Measurements from ENCODE around the gene JAK3. TPM values are rescaled to one million over a fixed set of nuclear protein-coding genes. Genes with fewer than 3 reads are reported as not detected.

Gene JAK3
- total and polyA plus RNA-seq, 2 of the 8 experiments (the other 6 are each of a cell fraction or from before 2014, with no cell fraction given), result 4.0 to 4.7 TPM

- H4K20me1 ChIP-seq (replicated peaks in 1 of 2; ENCODE audit: control insufficient read depth in 1 of 2, insufficient read depth in 2 of 2, low read length in 2 of 2), result peaks cover 0 to 3% of the 10 kb centered on the region in 2 experiments
- TF ChIP-seq SP4 (IDR thresholded peaks at IDR 0.05; ENCODE audit: low read length) (no peak), RAD21 (IDR thresholded peaks at IDR 0.05 in 1 of 2, conservative IDR thresholded peaks at IDR 0.05 in 1 of 2; ENCODE audit: low read depth in 2 of 2, low read length in 2 of 2) (no peak), SRF (IDR thresholded peaks at IDR 0.05; ENCODE audit: low read depth, low read length) (no peak), BRCA1 (IDR thresholded peaks at IDR 0.05; ENCODE audit: low read depth, low read length) (no peak), EP300 (IDR thresholded peaks at IDR 0.05; ENCODE audit: borderline replicate concordance in 1 of 2, low read depth in 2 of 2, low read length in 2 of 2) (no peak), CTCF (IDR thresholded peaks at IDR 0.05; ENCODE audit: control extremely low read depth in 1 of 3, insufficient read depth in 1 of 3, low read depth in 1 of 3, low read length in 3 of 3) (no peak), CEBPB (IDR thresholded peaks at IDR 0.05; ENCODE audit: low read depth, low read length) (no peak), E2F6 (IDR thresholded peaks at IDR 0.05) (no peak)
Observed at GRCh38 chr19:17842663-17843291, 5.0 kb downstream of the JAK3 start.

More at GRCh38 chr19:17842663-17843291, 5.0 kb downstream of the JAK3 start:
- Histone ChIP-seq H4K5ac (ENCODE audit: insufficient read length, low read depth, low read length) (no peak overlapping the region), H2AK5ac (ENCODE audit: low read depth, low read length) (no peak overlapping the region; the same call in 1 of the 2 replicates), H3K56ac (replicated peaks; ENCODE audit: insufficient read length, low read depth, low read length) (no peak overlapping the region), H3K9me3 (ENCODE audit: insufficient read depth in 2 of 2, low read depth in 1 of 2, low read length in 1 of 2) (no peaks in the 10 kb centered on the region), H3K79me2 (ENCODE audit: control insufficient read depth in 1 of 2, insufficient read depth in 2 of 2, low read length in 2 of 2) (no peaks in the 10 kb centered on the region), H4K8ac (ENCODE audit: extremely low read depth, insufficient read depth, low read length) (peak overlapping the region; percentile 83), H3K27me3 (replicated peaks in 1 of 4; ENCODE audit: control insufficient read depth in 3 of 4, extremely low read depth in 1 of 4, insufficient read depth in 3 of 4, low read length in 3 of 4) (peaks cover 0 to 9% (median 2%) of the 10 kb centered on the region in 4 experiments; a peak in 3 of 7 replicates), H3K23ac (ENCODE audit: insufficient read length) (no peak overlapping the region), H3K4me3 (ENCODE audit: extremely low read depth in 1 of 4, insufficient read depth in 2 of 4, low read depth in 3 of 4, low read length in 4 of 4) (peak overlapping the region; percentile 41 to 64 (median 56)), H3K9ac (replicated peaks in 1 of 4; ENCODE audit: extremely low read depth in 1 of 4, low read depth in 3 of 4, low read length in 3 of 4) (peak overlapping the region in 3 of 4 experiments; percentile 3 to 77 (median 74); a peak in 4 of 7 replicates), H3K23me2 (ENCODE audit: low read depth, low read length) (peaks cover 14% of the 10 kb centered on the region), H2BK120ac (replicated peaks; ENCODE audit: low read depth, low read length) (no peak overlapping the region), H3K4me2 (ENCODE audit: insufficient read depth in 1 of 2, low read depth in 2 of 2, low read length in 2 of 2) (peak overlapping the region; percentile 66 to 79), H3K14ac (ENCODE audit: insufficient read length) (no peak overlapping the region), H2BK12ac (ENCODE audit: low read depth, low read length) (0 out of 2 replicates have a peak overlapping the region, but pooled peaks have one; percentile 80), H3K18ac (ENCODE audit: extremely low read depth, low read length) (no peak overlapping the region), H3K79me1 (ENCODE audit: low read depth, low read length) (no peaks in the 10 kb centered on the region), H3K36me3 (ENCODE audit: control insufficient read depth in 2 of 4, insufficient read depth in 4 of 4, low read length in 3 of 4) (no peaks in the 10 kb centered on the region), H2BK15ac (ENCODE audit: low read length) (no peak overlapping the region; the same call in 1 of the 2 replicates), H2BK5ac (ENCODE audit: low read depth, low read length) (peak overlapping the region; percentile 90), H3K27ac (ENCODE audit: low read depth, low read length) (no peak overlapping the region), H3K4me1 (replicated peaks in 1 of 4; ENCODE audit: control insufficient read depth in 3 of 4, insufficient read depth in 4 of 4, low read length in 3 of 4) (peaks cover 0 to 12% (median 3%) of the 10 kb centered on the region in 4 experiments; a peak in 5 of 7 replicates), H2AFZ (ENCODE audit: low read length) (no peak overlapping the region), H4K91ac (replicated peaks; ENCODE audit: insufficient read length, low read length) (peak overlapping the region; percentile 74), H3K4ac (replicated peaks; ENCODE audit: insufficient read length, low read depth, low read length) (peak overlapping the region; percentile 98), H2BK20ac (ENCODE audit: low read length) (no peak overlapping the region)
- FAIRE-seq (no peak), DNase-seq (ENCODE audit: low read depth in 1 of 2, low spot score in 2 of 2) (no peak)
- WGBS, 2 experiments (ENCODE audit: extremely low coverage in 1 of 2, insufficient coverage in 1 of 2, insufficient read length in 1 of 2, insufficient replicate concordance in 2 of 2, low coverage in 1 of 2, low lambda C conversion rate in 2 of 2, missing lambda C conversion rate in 1 of 2), result 82% methylated on average over 10 of the region's 20 CpGs; no CpG with 5 or more reads in 1 of the 2 experiments
- ChIA-PET POLR2A (ENCODE audit: partially characterized antibody) (interaction anchor here (0.6 to 12.5 kb wide), 8 partner anchors 9 to 163 kb away, joined by 3 to 133 read pairs (median 3); partner anchors contain the start of gene RPL18A), CTCF (ENCODE audit: partially characterized antibody) (interaction anchor here (1.3 to 2.1 kb wide), 3 partner anchors 8 to 13 kb away, joined by 4 to 8 read pairs (median 6); no protein-coding TSS in a partner anchor)

Measured in H1 (cell line).